ENCODE results near the gene RPE65. TPM values are rescaled to one million over a fixed set of nuclear protein-coding genes. Genes with fewer than 3 reads are reported as not detected.

RPE65 gene
- total and polyA plus RNA-seq, 2 of the 4 experiments (the other 2 are of a cell fraction) = under 0.01 TPM; not detected in 1

- no peak for TF ChIP-seq MXI1 (IDR thresholded peaks at IDR 0.05; ENCODE audit: borderline replicate concordance, low read depth, low read length)
Observed at GRCh38 chr1:68495968-68496679, 46.4 kb upstream of the RPE65 start (continued).

- no peak overlapping the region for H3K4ac ChIP-seq (ENCODE audit: low read depth, low read length)
- H2AFZ ChIP-seq (replicated peaks; ENCODE audit: low read length, poor library complexity) = peak overlapping the region; percentile 72
- peak overlapping the region; percentile 71; the same call in 1 of the 2 replicates for H3K9ac ChIP-seq (ENCODE audit: low read depth, low read length)
- no peak overlapping the region for H3K18ac ChIP-seq (ENCODE audit: low read depth, low read length)
- ATAC-seq (ENCODE audit: low read depth) (no peak), DNase-seq (no peak)
- dilution Hi-C loops (cut with HindIII; ENCODE audit: low sequenced_read_pairs, unreplicated experiment) (no loop called here), intact Hi-C loops (cut with micrococcal nuclease) (no loop called here), in situ Hi-C loops (cut with MboI; ENCODE audit: low sequenced_read_pairs) (no loop called here)
- peak overlapping the region; percentile 85 for H3K23ac ChIP-seq (ENCODE audit: low read depth, low read length)
- H3K27me3 ChIP-seq (ENCODE audit: control insufficient read depth, insufficient read depth, low read length) = no peaks in the 10 kb centered on the region
- H2BK15ac ChIP-seq (ENCODE audit: low read depth, low read length) = no peak overlapping the region
- no peak overlapping the region; the same call in 1 of the 2 replicates for H3K56ac ChIP-seq (ENCODE audit: extremely low read depth, insufficient read depth, low read length)
- no peak overlapping the region for H4K5ac ChIP-seq (ENCODE audit: low read depth, low read length)
- no peaks in the 10 kb centered on the region for H3K36me3 ChIP-seq (ENCODE audit: control insufficient read depth, insufficient read depth, low read length)
- H2AK9ac ChIP-seq (replicated peaks; ENCODE audit: low read depth, low read length, poor library complexity) = no peak overlapping the region
- peaks cover 23 to 32% of the 10 kb centered on the region in 2 experiments for H3K79me1 ChIP-seq (ENCODE audit: low read depth in 1 of 2, low read length in 2 of 2)
- no peaks in the 10 kb centered on the region for H4K20me1 ChIP-seq (ENCODE audit: insufficient read depth, low read length)
- H2BK20ac ChIP-seq (ENCODE audit: low read depth, low read length) = no peak overlapping the region
- H3K4me3 ChIP-seq (ENCODE audit: insufficient read depth, low read depth, low read length) = peak overlapping the region; percentile 21; the same call in 1 of the 2 replicates
- H2BK120ac ChIP-seq (ENCODE audit: low read depth, low read length) = peak overlapping the region; percentile 39; the same call in 1 of the 2 replicates
- no peak overlapping the region for H4K91ac ChIP-seq (ENCODE audit: insufficient read depth, low read depth, low read length)
- H2BK5ac ChIP-seq (ENCODE audit: low read depth, low read length, poor library complexity, severe bottlenecking) = no peak overlapping the region
- H3K4me1 ChIP-seq (ENCODE audit: control insufficient read depth, insufficient read depth, low read length) = peaks cover 2% of the 10 kb centered on the region; the same call in 1 of the 2 replicates
- no peaks in the 10 kb centered on the region for H3K9me3 ChIP-seq (ENCODE audit: control insufficient read depth, insufficient read depth, low read length)
- WGBS, 2 experiments (ENCODE audit: extremely low coverage in 2 of 2, insufficient read length in 1 of 2) = no CpG with 5 or more reads among the region's 3 CpGs
- peak overlapping the region; percentile 92 for H3K4me2 ChIP-seq (ENCODE audit: low read depth, low read length)
- no peaks in the 10 kb centered on the region for H3K9me1 ChIP-seq (ENCODE audit: insufficient read depth, low read length)
- H3K14ac ChIP-seq (replicated peaks; ENCODE audit: low read depth, low read length) = no peak overlapping the region
- H2AK5ac ChIP-seq (ENCODE audit: low read depth, low read length) = no peak overlapping the region
- POLR2A ChIA-PET (ENCODE audit: unreplicated experiment) = no interaction called here
- BruUV-seq (replicated peaks) = no TSS peak
- no peak overlapping the region for H3K27ac ChIP-seq (ENCODE audit: insufficient read depth, low read length)
- CTCF ChIA-PET = interaction anchor here (0.7 kb wide), 1 partner anchor 228 kb away, joined by 3 read pairs; no protein-coding TSS in a partner anchor
- peak overlapping the region in 1 of 2 experiments; percentile 35; a peak in 1 of 4 replicates for H4K8ac ChIP-seq (ENCODE audit: low read depth in 2 of 2, low read length in 2 of 2)
- TF ChIP-seq RAD21 (IDR thresholded peaks at IDR 0.05; ENCODE audit: low read length) (no peak), BHLHE40 (IDR thresholded peaks at IDR 0.05; ENCODE audit: low read depth, low read length) (no peak), CTCF (conservative IDR thresholded peaks at IDR 0.05; ENCODE audit: low read depth, low read length) (no peak), USF2 (IDR thresholded peaks at IDR 0.05; ENCODE audit: low read depth, low read length) (no peak), RCOR1 (IDR thresholded peaks at IDR 0.05; ENCODE audit: insufficient replicate concordance, low read length) (no peak), MAFK (IDR thresholded peaks at IDR 0.05; ENCODE audit: low read depth, low read length) (no peak), SMC3 (IDR thresholded peaks at IDR 0.05; ENCODE audit: low read depth, low read length) (no peak), NFE2L2 (IDR thresholded peaks at IDR 0.05; ENCODE audit: low read depth, low read length) (no peak), RFX5 (IDR thresholded peaks at IDR 0.05; ENCODE audit: low read depth, low read length) (no peak), MAZ (IDR thresholded peaks at IDR 0.05; ENCODE audit: borderline replicate concordance, low read depth, low read length) (no peak), FOS (IDR thresholded peaks at IDR 0.05; ENCODE audit: low read depth, low read length) (no peak), CEBPB (IDR thresholded peaks at IDR 0.05; ENCODE audit: low read depth, low read length) (no peak), MXI1 (IDR thresholded peaks at IDR 0.05; ENCODE audit: borderline replicate concordance, low read depth, low read length) (no peak), CHD1 (IDR thresholded peaks at IDR 0.05; ENCODE audit: low read depth, low read length) (no peak)
Observed at GRCh38 chr1:68495532-68495931, 45.8 kb upstream of the RPE65 start.

All from IMR-90 (cell line).